GM12873 (cell line): ENCODE results near the gene PALB2.

Experiments used
- TF ChIP-seq, protein P1 (sequence below): IDR thresholded peaks from 2 replicates; pipeline ENCODE4 v1.5.1; 2012; ENCODE audit warnings: low read depth, mild to moderate bottlenecking, moderate library complexity, low read length, control low read depth; ENCODE audit not compliant: insufficient read depth; ENCODE audit errors: missing control alignments

The PALB2 gene

GRCh38 chr16:23668225-23668624 is 27.1 kb upstream of the PALB2 start:
- TF ChIP-seq, protein P1, sequence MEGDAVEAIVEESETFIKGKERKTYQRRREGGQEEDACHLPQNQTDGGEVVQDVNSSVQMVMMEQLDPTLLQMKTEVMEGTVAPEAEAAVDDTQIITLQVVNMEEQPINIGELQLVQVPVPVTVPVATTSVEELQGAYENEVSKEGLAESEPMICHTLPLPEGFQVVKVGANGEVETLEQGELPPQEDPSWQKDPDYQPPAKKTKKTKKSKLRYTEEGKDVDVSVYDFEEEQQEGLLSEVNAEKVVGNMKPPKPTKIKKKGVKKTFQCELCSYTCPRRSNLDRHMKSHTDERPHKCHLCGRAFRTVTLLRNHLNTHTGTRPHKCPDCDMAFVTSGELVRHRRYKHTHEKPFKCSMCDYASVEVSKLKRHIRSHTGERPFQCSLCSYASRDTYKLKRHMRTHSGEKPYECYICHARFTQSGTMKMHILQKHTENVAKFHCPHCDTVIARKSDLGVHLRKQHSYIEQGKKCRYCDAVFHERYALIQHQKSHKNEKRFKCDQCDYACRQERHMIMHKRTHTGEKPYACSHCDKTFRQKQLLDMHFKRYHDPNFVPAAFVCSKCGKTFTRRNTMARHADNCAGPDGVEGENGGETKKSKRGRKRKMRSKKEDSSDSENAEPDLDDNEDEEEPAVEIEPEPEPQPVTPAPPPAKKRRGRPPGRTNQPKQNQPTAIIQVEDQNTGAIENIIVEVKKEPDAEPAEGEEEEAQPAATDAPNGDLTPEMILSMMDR, result no peak

- TF ChIP-seq, protein P1, result no peak
Observed at GRCh38 chr16:23667355-23667659, 26.2 kb upstream of the PALB2 start.

GRCh38 chr16:23666571-23667354 is 25.7 kb upstream of the PALB2 start:
- TF ChIP-seq, protein P1, result no peak

GRCh38 chr16:23663918-23664317 is 22.8 kb upstream of the PALB2 start:
- TF ChIP-seq, protein P1, result no peak

DNA sequence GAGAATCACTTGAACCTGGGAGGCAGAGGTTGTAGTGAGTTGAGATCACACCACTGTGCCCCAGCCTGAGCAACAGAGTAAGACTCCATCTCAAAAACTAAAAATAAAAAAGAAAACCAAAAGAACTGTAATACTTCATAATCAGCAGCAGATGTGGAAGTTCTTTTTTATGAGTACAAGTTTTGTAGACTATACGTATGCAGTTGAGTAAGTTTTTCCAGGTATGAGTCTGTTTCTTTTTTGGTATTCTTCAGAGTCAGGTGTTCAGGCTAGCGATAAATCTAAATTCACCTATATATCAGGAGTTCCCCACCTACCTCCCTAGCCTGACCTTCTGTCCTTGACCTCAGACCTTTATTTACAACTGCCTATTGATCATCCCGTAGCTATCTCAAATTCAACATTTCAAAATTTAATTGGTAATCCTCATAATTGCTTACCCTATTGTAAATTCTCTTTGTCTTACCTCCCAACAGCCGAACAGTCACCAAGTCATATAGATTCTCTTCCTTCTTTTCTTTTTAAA is 10.9 kb upstream of the PALB2 start:
- TF ChIP-seq, protein P1, result no peak

DNA sequence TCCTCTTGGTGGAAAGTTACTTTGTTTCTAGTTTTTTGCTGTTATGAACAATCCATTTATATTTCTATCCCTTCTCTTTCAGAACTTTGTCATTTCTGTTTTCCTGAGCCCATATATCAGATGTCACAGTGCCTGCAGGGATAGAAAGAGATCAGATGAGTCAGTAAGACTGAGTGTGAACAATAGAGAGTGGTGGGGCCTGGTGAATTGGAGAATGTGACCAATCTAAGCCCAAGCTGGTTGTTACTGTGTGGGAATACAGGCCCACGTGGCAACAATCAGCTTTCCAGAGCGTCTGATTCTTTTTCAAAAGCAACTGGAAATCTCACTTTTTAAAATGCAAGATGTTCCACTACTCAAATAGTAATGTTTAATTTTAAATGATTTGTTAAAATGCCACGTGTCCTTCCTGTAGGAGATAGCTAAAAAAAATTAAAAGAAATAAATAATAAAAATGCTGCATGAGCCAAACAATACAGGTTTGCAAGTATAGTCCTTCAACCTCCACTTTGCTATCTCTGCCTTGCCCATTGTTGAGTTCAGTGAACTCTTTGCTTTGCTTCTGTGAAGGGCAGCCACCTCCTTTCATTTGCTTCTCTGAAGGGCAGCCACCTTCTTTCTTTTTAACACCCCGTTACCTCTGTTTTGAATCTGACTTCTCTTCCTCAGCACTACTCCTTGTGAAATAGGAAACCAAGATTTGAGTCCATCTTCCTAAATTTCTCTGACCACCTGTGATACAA is 9.7 kb upstream of the PALB2 start:
- TF ChIP-seq, protein P1, result no peak

GRCh38 chr16:23642246-23642774 is 1.2 kb upstream of the PALB2 start:
- TF ChIP-seq, protein P1, result no peak
